IPS DF 4.7 (cell line): ENCODE results near the gene CDIP1.

Experiments
- DNase-seq: peaks from one replicate; pipeline ENCODE4 v3.0.0-alpha.2; 2013; ENCODE audit warnings: low spot score; ENCODE audit errors: extremely low read depth

CDIP1 gene

DNA sequence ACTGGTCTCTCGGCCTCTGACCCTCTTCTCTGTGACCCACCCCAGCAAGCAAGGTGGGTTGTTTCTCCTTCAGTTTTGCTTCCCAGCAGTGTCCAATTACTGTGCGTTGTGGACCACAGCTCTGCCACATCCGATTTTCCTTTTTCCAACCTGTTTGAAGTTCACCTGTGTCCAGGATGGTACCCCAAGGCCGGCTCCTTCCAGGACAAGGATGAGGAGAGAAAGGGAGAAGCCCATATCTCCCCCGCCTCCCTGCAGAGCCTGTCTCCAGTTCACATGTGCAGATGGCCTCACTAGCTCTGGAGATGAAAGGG is 77.7 kb downstream of the CDIP1 start:
- no peak for DNase-seq
